HepG2 (cell line): ENCODE results near the gene CAB39. TPM values are rescaled to one million over a fixed set of nuclear protein-coding genes. Genes with fewer than 3 reads are reported as not detected.

Experiments used
- ATAC-seq: fragments of 200-7000 bp; cut with Tn5 transposase; 3 replicates; pipeline ENCODE4 v1.9.1; 2020; ENCODE audit warnings: mild to moderate bottlenecking, moderate library complexity
- BruUV-seq: library from RNA; stranded (reverse); fragments of 400-500 nt; replicated peaks from 2 replicates; lab custom pipeline; 2021; lab: Mats Ljungman, UMichigan
- CTCF ChIA-PET: fragments of 300-600 bp; formaldehyde crosslinking; extraction: SDS; loops from one replicate; lab custom pipeline; 2021; ENCODE audit warnings: low total read pairs, inconsistent platforms, low intra/inter-chr PET ratio; lab: Yijun Ruan, JAX
- POLR2A ChIA-PET: fragments of 350-600 bp; sonication (Branson Sonifier 250); formaldehyde crosslinking; loops from one replicate; lab custom pipeline; 2020; ENCODE audit warnings: antibody characterized with exemption, inconsistent platforms; lab: Yijun Ruan, JAX
- DNase-seq: peaks from one replicate; pipeline ENCODE4 v3.0.0-alpha.2; 2015; ENCODE audit warnings: low spot score
- FAIRE-seq: peaks from 3 replicates; lab custom pipeline; 2011; peaks lifted over from hg19 to GRCh38; lab: Jason Lieb, UNC
- H2AFZ ChIP-seq: one replicate; pipeline ENCODE4 v1.6.1; 2011; ENCODE audit warnings: low read length, inconsistent platforms
- H3K27ac ChIP-seq: fragments of 300-600 bp; 3 replicates; pipeline ENCODE4 v1.8.0; 2011; ENCODE audit warnings: mixed run types, mild to moderate bottlenecking, mixed read lengths, low read length, inconsistent platforms; ENCODE audit not compliant: insufficient read depth; ENCODE audit errors: extremely low read length
- H3K27me3 ChIP-seq, 2 experiments: fragments of 200-600 bp in 1 of 2; 2 replicates in 1 of 2; 3 replicates in 1 of 2; pipeline versions ENCODE4 v1.6.0 to v1.8.0; 2011; ENCODE audit warnings: low read length in 2 of 2, mild to moderate bottlenecking in 2 of 2, moderate library complexity in 2 of 2, inconsistent platforms in 1 of 2; ENCODE audit not compliant: insufficient read depth in 2 of 2, control insufficient read depth in 1 of 2
- H3K36me3 ChIP-seq, 2 experiments: fragments of 200-600 bp in 1 of 2; replicated peaks in 1 of 2; 2 replicates in 1 of 2; 3 replicates in 1 of 2; pipeline versions ENCODE4 v1.5.1 to v1.8.0; 2011; ENCODE audit warnings: low read length in 2 of 2, inconsistent platforms in 1 of 2; ENCODE audit not compliant: insufficient read depth in 2 of 2, control insufficient read depth in 1 of 2
- H3K4me1 ChIP-seq: 2 replicates; pipeline ENCODE4 v1.5.1; 2012; ENCODE audit warnings: low read length, inconsistent platforms; ENCODE audit not compliant: insufficient read depth
- H3K4me2 ChIP-seq: 2 replicates; pipeline ENCODE4 v1.6.0; 2011; ENCODE audit warnings: low read depth, low read length, inconsistent platforms
- H3K4me3 ChIP-seq, 3 experiments: fragments of 200-600 bp in 1 of 3; sonication (generic), shearing (Covaris generic) in 1 of 3; replicated peaks in 1 of 3; 2 replicates each; pipeline ENCODE4 v1.5.1; 2011 to 2016; ENCODE audit warnings: low read length in 3 of 3, inconsistent platforms in 2 of 3, low read depth in 2 of 3, mild to moderate bottlenecking in 2 of 3, control low read depth in 1 of 3, mixed read lengths in 1 of 3; ENCODE audit not compliant: insufficient read depth in 1 of 3
- H3K79me2 ChIP-seq: one replicate; pipeline ENCODE4 v1.6.1; 2011; ENCODE audit warnings: low read length, inconsistent platforms; ENCODE audit not compliant: insufficient read depth
- H3K9ac ChIP-seq: 2 replicates; pipeline ENCODE4 v1.6.0; 2011; ENCODE audit warnings: mild to moderate bottlenecking, low read depth, low read length, inconsistent platforms; ENCODE audit not compliant: insufficient read depth
- H3K9me3 ChIP-seq: 2 replicates; pipeline ENCODE4 v1.5.1; 2012; ENCODE audit warnings: mild to moderate bottlenecking, low read length
- H4K20me1 ChIP-seq: 2 replicates; pipeline ENCODE4 v1.6.0; 2011; ENCODE audit warnings: inconsistent platforms, mild to moderate bottlenecking, low read length, moderate library complexity; ENCODE audit not compliant: insufficient read depth
- CEBPG ChIP-seq: IDR thresholded peaks from 2 replicates; pipeline ENCODE4 v1.6.1; 2016
- CHD2 ChIP-seq: IDR thresholded peaks from 2 replicates; pipeline ENCODE4 v1.6.1; 2011; ENCODE audit warnings: low read depth, low read length, improper control_type of control experiment
- FOXO1 ChIP-seq: sonication (generic); formaldehyde crosslinking; IDR thresholded peaks from 2 replicates; pipeline ENCODE4 v1.4.0; 2020; ENCODE audit warnings: missing genetic modification reagents
- HOXA7 ChIP-seq: sonication (generic); formaldehyde crosslinking; IDR thresholded peaks from 2 replicates; pipeline ENCODE4 v1.8.1; 2022; ENCODE audit warnings: mild to moderate bottlenecking, missing genetic modification reagents, moderate library complexity
- NFIB ChIP-seq: sonication (generic); formaldehyde crosslinking; IDR thresholded peaks from 2 replicates; pipeline ENCODE4 v1.9.0; 2021; ENCODE audit warnings: missing genetic modification reagents, mild to moderate bottlenecking, borderline replicate concordance
- NFRKB ChIP-seq: fragments of 450-650 bp; IDR thresholded peaks from 2 replicates; pipeline ENCODE4 v1.6.1; 2017
- POLR2AphosphoS2 ChIP-seq: IDR thresholded peaks from 2 replicates; pipeline ENCODE4 v1.6.1; 2011; ENCODE audit warnings: low read depth, low read length, improper control_type of control experiment
- SP1 ChIP-seq, 2 experiments: fragments of 450-650 bp in 1 of 2; sonication (generic) in 1 of 2; formaldehyde crosslinking in 1 of 2; IDR thresholded peaks; 2 replicates each; pipeline versions ENCODE4 v1.4.0 to v1.6.1; 2016 to 2020; ENCODE audit warnings: missing genetic modification reagents in 1 of 2
- ZNF207 ChIP-seq: fragments of 450-650 bp; IDR thresholded peaks from 2 replicates; pipeline ENCODE4 v1.6.1; 2016; ENCODE audit warnings: antibody characterized with exemption, borderline replicate concordance
- ZNF446 ChIP-seq: sonication (generic); formaldehyde crosslinking; IDR thresholded peaks from 2 replicates; pipeline ENCODE4 v1.5.0; 2020; ENCODE audit warnings: mild to moderate bottlenecking, missing genetic modification reagents
- ZNF619 ChIP-seq: sonication (generic); formaldehyde crosslinking; IDR thresholded peaks from 2 replicates; pipeline ENCODE4 v1.4.0; 2020; ENCODE audit warnings: mild to moderate bottlenecking, missing genetic modification reagents
- ZSCAN12 ChIP-seq: sonication (generic); formaldehyde crosslinking; IDR thresholded peaks from 2 replicates; pipeline ENCODE4 v1.9.0; 2021; ENCODE audit warnings: mild to moderate bottlenecking, missing genetic modification reagents
- WGBS: methylation state at CpG from one replicate; pipeline ENCODE4 v1.1.6; 2017; ENCODE audit warnings: low lambda C conversion rate; 5-methylcytosine and 5-hydroxymethylcytosine counted together
- in situ Hi-C: cut with HindIII; loops from 2 replicates; pipeline ENCODE4 v1.10.0; 2017; ENCODE audit warnings: low pct_unique_long_range_greater_than_20kb; ENCODE audit not compliant: extremely low pct_ligation_motif_present
- intact Hi-C: fragments of 100-400 bp; cut with micrococcal nuclease; formaldehyde crosslinking; loops from one replicate; pipeline ENCODE4 v1.10.0; 2022; ENCODE audit not compliant: unreplicated experiment
- polyA plus RNA-seq, 8 experiments: library from polyadenylated mRNA; depleted of rRNA in 3 of 8; stranded (reverse) in 7 of 8; unstranded in 1 of 8; fragments of >200 nt; fragmentation: Illumina TruSeq in 4 of 8; extraction: Trizol in 4 of 8; gene quantifications; 2 replicates each; pipeline versions ENCODE4 v1.2.1 to v1.2.3, GENCODE V29; 2011 to 2016; ENCODE audit warnings: low read depth in 4 of 8, missing spikeins in 1 of 8, mixed read lengths in 1 of 8; ENCODE audit not compliant: insufficient read depth in 1 of 8
- total RNA-seq, 5 experiments: library from RNA; depleted of rRNA; stranded (reverse); fragments of >200 nt; fragmentation: Illumina TruSeq; extraction: Trizol; gene quantifications; 2 replicates each; pipeline ENCODE4 v1.2.3, GENCODE V29; 2016; ENCODE audit warnings: low read depth in 1 of 5
- TF ChIP-seq, protein P1 (sequence below): sonication (generic); formaldehyde crosslinking; IDR thresholded peaks from 2 replicates; pipeline ENCODE4 v1.8.1; 2023; ENCODE audit warnings: mild to moderate bottlenecking, inconsistent platforms, moderate library complexity, missing genetic modification reagents, borderline replicate concordance
- TF ChIP-seq, protein P2 (sequence below): sonication (generic); formaldehyde crosslinking; IDR thresholded peaks from 2 replicates; pipeline ENCODE4 v1.5.1; 2020; ENCODE audit warnings: missing genetic modification reagents, mild to moderate bottlenecking, borderline replicate concordance
- TF ChIP-seq, protein P3 (sequence below): sonication (generic); formaldehyde crosslinking; IDR thresholded peaks from 2 replicates; pipeline ENCODE4 v1.4.0; 2020; ENCODE audit warnings: mild to moderate bottlenecking, missing genetic modification reagents
- TF ChIP-seq, protein P4 (sequence below): fragments of 450-650 bp; IDR thresholded peaks from 2 replicates; pipeline ENCODE4 v1.6.1; 2016

CAB39 gene
- total and polyA plus RNA-seq, 2 of the 13 experiments (the other 11 are each of a cell fraction or from before 2014, with no cell fraction given): 19.3 to 45.3 TPM

DNA sequence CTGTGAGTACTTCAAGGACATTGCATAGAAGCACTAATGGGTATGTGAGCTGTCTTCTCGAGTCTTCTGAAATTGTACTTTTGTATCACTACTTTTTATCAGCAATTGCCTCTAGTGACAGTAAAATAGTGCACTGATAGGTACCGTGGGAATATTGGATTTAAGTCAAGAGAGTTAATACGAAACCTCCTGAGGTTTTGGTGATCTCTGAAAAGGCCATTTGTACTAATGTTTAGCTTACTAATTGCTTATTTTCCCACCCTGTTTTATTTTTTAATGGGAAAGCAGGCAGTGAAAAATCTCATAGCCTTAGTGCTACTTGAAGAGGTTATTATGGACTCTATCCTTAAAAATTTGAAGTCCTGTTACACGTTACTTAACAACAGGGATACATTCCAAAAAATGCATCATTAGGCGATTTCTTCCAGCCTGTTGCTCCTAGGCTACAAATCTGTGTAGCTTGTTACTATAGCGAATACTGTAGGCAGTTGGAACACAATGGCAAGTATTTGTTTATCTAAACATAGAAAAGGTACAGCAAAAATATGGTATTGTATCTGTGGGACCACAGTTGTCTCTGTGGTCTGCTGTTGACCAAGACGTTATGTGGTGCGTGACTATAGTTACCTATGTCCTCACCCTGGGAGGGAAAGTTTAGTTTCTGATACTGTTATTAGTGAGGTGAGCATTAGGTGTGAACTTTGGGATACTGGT, 65.9 kb downstream of the CAB39 start:
- no peak overlapping the region for H2AFZ ChIP-seq
- H3K9ac ChIP-seq: no peak overlapping the region
- H3K4me3 ChIP-seq: no peak overlapping the region
- ATAC-seq: no peak
- intact Hi-C loops (no loop called here), in situ Hi-C loops (no loop called here)
- H3K36me3 ChIP-seq: peaks cover 0 to 17% of the 10 kb centered on the region in 2 experiments; a peak in 3 of 5 replicates
- H3K27me3 ChIP-seq: no peaks in the 10 kb centered on the region
- ChIA-PET CTCF (no interaction called here), POLR2A (no interaction called here)
- BruUV-seq: no TSS peak
- 97% methylated on average over 8 of the region's 8 CpGs for WGBS
- no peaks in the 10 kb centered on the region for H3K9me3 ChIP-seq
- peaks cover 6% of the 10 kb centered on the region; the same call in 1 of the 2 replicates for H3K4me1 ChIP-seq
- H3K4me2 ChIP-seq: no peak overlapping the region
- peaks cover 7% of the 10 kb centered on the region for H3K79me2 ChIP-seq
- no peak overlapping the region for H3K27ac ChIP-seq
- no peak for FAIRE-seq
- H4K20me1 ChIP-seq: no peaks in the 10 kb centered on the region
- no peak for DNase-seq
- no peak for TF ChIP-seq CHD2
- TF ChIP-seq, protein P1, sequence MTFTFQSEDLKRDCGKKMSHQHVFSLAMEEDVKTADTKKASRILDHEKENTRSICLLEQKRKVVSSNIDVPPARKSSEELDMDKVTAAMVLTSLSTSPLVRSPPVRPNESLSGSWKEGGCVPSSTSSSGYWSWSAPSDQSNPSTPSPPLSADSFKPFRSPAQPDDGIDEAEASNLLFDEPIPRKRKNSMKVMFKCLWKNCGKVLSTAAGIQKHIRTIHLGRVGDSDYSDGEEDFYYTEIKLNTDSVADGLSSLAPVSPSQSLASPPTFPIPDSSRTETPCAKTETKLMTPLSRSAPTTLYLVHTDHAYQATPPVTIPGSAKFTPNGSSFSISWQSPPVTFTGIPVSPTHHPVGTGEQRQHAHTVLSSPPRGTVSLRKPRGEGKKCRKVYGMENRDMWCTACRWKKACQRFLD (CRISPR knock-in tag): no peak
- no peak for TF ChIP-seq SP1 (IDR thresholded peaks at IDR 0.05)
- no peak for TF ChIP-seq SP1 (CRISPR knock-in tag; IDR thresholded peaks at IDR 0.05)
- TF ChIP-seq NFIB (CRISPR knock-in tag): no peak
- TF ChIP-seq POLR2AphosphoS2: no peak
- TF ChIP-seq, protein P2, sequence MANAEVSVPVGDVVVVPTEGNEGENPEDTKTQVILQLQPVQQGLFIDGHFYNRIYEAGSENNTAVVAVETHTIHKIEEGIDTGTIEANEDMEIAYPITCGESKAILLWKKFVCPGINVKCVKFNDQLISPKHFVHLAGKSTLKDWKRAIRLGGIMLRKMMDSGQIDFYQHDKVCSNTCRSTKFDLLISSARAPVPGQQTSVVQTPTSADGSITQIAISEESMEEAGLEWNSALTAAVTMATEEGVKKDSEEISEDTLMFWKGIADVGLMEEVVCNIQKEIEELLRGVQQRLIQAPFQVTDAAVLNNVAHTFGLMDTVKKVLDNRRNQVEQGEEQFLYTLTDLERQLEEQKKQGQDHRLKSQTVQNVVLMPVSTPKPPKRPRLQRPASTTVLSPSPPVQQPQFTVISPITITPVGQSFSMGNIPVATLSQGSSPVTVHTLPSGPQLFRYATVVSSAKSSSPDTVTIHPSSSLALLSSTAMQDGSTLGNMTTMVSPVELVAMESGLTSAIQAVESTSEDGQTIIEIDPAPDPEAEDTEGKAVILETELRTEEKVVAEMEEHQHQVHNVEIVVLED (CRISPR knock-in tag): no peak
- no peak for TF ChIP-seq NFRKB
- TF ChIP-seq ZNF619 (CRISPR knock-in tag): no peak
- TF ChIP-seq CEBPG (CRISPR knock-in tag): no peak
- TF ChIP-seq, protein P3, sequence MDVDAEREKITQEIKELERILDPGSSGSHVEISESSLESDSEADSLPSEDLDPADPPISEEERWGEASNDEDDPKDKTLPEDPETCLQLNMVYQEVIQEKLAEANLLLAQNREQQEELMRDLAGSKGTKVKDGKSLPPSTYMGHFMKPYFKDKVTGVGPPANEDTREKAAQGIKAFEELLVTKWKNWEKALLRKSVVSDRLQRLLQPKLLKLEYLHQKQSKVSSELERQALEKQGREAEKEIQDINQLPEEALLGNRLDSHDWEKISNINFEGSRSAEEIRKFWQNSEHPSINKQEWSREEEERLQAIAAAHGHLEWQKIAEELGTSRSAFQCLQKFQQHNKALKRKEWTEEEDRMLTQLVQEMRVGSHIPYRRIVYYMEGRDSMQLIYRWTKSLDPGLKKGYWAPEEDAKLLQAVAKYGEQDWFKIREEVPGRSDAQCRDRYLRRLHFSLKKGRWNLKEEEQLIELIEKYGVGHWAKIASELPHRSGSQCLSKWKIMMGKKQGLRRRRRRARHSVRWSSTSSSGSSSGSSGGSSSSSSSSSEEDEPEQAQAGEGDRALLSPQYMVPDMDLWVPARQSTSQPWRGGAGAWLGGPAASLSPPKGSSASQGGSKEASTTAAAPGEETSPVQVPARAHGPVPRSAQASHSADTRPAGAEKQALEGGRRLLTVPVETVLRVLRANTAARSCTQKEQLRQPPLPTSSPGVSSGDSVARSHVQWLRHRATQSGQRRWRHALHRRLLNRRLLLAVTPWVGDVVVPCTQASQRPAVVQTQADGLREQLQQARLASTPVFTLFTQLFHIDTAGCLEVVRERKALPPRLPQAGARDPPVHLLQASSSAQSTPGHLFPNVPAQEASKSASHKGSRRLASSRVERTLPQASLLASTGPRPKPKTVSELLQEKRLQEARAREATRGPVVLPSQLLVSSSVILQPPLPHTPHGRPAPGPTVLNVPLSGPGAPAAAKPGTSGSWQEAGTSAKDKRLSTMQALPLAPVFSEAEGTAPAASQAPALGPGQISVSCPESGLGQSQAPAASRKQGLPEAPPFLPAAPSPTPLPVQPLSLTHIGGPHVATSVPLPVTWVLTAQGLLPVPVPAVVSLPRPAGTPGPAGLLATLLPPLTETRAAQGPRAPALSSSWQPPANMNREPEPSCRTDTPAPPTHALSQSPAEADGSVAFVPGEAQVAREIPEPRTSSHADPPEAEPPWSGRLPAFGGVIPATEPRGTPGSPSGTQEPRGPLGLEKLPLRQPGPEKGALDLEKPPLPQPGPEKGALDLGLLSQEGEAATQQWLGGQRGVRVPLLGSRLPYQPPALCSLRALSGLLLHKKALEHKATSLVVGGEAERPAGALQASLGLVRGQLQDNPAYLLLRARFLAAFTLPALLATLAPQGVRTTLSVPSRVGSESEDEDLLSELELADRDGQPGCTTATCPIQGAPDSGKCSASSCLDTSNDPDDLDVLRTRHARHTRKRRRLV (CRISPR knock-in tag): no peak
- no peak for TF ChIP-seq ZNF446 (CRISPR knock-in tag)
- TF ChIP-seq ZSCAN12 (CRISPR knock-in tag): no peak
- TF ChIP-seq HOXA7 (CRISPR knock-in tag): no peak
- TF ChIP-seq, protein P4, sequence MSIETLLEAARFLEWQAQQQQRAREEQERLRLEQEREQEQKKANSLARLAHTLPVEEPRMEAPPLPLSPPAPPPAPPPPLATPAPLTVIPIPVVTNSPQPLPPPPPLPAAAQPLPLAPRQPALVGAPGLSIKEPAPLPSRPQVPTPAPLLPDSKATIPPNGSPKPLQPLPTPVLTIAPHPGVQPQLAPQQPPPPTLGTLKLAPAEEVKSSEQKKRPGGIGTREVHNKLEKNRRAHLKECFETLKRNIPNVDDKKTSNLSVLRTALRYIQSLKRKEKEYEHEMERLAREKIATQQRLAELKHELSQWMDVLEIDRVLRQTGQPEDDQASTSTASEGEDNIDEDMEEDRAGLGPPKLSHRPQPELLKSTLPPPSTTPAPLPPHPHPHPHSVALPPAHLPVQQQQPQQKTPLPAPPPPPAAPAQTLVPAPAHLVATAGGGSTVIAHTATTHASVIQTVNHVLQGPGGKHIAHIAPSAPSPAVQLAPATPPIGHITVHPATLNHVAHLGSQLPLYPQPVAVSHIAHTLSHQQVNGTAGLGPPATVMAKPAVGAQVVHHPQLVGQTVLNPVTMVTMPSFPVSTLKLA: no peak
- TF ChIP-seq FOXO1 (CRISPR knock-in tag): no peak
- TF ChIP-seq ZNF207: no peak
